Stimulated activated naive CD8-positive, alpha-beta T cell treated with anti-CD3 and anti-CD28 coated beads, Interleukin-15, Interleukin-2, amounts not matched to agents 100 ng/mL and 50 ng/mL, for 24 hours (primary cell): Measurements from ENCODE around the gene PCDH15.

Experiments
- H3K27ac Mint-ChIP-seq: one replicate; pipeline ENCODE4 v1.8.0; 2021; ENCODE audit warnings: mild to moderate bottlenecking, mixed read lengths
- H3K27me3 Mint-ChIP-seq: one replicate; pipeline ENCODE4 v1.8.0; 2021; ENCODE audit warnings: mixed read lengths
- H3K36me3 Mint-ChIP-seq: one replicate; pipeline ENCODE4 v1.8.0; 2021; ENCODE audit warnings: low read depth, mixed read lengths
- H3K4me1 Mint-ChIP-seq: one replicate; pipeline ENCODE4 v1.8.0; 2021; ENCODE audit warnings: low read depth, mixed read lengths
- H3K4me3 Mint-ChIP-seq: one replicate; pipeline ENCODE4 v1.8.0; 2021; ENCODE audit warnings: mild to moderate bottlenecking, mixed read lengths
- H3K9me3 Mint-ChIP-seq: one replicate; pipeline ENCODE4 v1.8.0; 2021; ENCODE audit warnings: mixed read lengths

The PCDH15 gene

DNA sequence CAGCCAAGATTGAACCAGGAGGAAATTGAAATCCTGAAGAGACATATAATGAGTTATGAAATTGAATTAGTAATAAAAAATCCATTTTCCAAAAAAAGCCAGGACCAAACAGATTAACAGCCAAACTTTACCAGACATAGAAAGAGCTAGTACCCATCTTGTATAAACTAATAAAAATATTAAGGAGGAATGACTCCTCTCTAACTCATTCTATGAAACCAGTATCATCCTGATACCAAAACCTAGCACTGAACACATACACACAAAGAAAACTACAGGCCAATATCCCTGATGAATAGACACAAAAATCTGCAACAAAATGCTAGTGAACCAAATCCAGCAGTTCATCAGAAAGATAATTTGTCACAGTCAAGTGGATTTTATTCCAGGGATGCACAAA lies 140.6 kb downstream of the PCDH15 start:
- no peaks in the 10 kb centered on the region for H3K4me1 Mint-ChIP-seq
- no peak overlapping the region for H3K27ac Mint-ChIP-seq
- H3K9me3 Mint-ChIP-seq, result no peaks in the 10 kb centered on the region
- no peaks in the 10 kb centered on the region for H3K27me3 Mint-ChIP-seq
- H3K4me3 Mint-ChIP-seq, result no peak overlapping the region
- H3K36me3 Mint-ChIP-seq, result no peaks in the 10 kb centered on the region

GRCh38 chr10:54656643-54657042 lies 144.4 kb downstream of the PCDH15 start:
- H3K4me3 Mint-ChIP-seq, result no peak overlapping the region
- no peaks in the 10 kb centered on the region for H3K27me3 Mint-ChIP-seq
- no peaks in the 10 kb centered on the region for H3K36me3 Mint-ChIP-seq
- H3K9me3 Mint-ChIP-seq, result peaks cover 9% of the 10 kb centered on the region
- H3K4me1 Mint-ChIP-seq, result no peaks in the 10 kb centered on the region
- no peak overlapping the region for H3K27ac Mint-ChIP-seq

DNA sequence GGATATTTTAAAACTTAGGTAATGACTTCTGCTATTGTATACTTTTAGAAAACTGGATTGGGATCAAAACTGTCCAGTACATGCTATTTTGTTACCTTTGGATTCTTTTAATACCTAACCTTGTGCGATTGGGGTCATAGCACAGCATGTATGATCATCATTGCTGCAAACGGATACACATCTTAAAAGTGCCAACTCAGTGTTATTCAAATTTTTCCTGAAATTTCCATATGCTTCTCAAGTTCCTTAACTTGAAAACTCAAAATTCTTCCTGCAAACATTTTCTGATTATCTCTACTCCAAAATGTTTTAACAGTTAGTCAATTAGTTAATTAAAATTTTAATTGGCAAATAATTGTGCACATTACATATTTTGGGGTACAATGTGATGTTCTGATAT lies 147.5 kb downstream of the PCDH15 start:
- no peaks in the 10 kb centered on the region for H3K27me3 Mint-ChIP-seq
- no peaks in the 10 kb centered on the region for H3K4me1 Mint-ChIP-seq
- H3K4me3 Mint-ChIP-seq, result no peak overlapping the region
- H3K36me3 Mint-ChIP-seq, result no peaks in the 10 kb centered on the region
- no peak overlapping the region for H3K27ac Mint-ChIP-seq
- peaks cover 12% of the 10 kb centered on the region for H3K9me3 Mint-ChIP-seq

GRCh38 chr10:54650547-54650946 lies 150.5 kb downstream of the PCDH15 start:
- H3K36me3 Mint-ChIP-seq, result no peaks in the 10 kb centered on the region
- no peaks in the 10 kb centered on the region for H3K27me3 Mint-ChIP-seq
- peaks cover 12% of the 10 kb centered on the region for H3K9me3 Mint-ChIP-seq
- H3K4me1 Mint-ChIP-seq, result no peaks in the 10 kb centered on the region
- no peak overlapping the region for H3K27ac Mint-ChIP-seq
- H3K4me3 Mint-ChIP-seq, result no peak overlapping the region

DNA sequence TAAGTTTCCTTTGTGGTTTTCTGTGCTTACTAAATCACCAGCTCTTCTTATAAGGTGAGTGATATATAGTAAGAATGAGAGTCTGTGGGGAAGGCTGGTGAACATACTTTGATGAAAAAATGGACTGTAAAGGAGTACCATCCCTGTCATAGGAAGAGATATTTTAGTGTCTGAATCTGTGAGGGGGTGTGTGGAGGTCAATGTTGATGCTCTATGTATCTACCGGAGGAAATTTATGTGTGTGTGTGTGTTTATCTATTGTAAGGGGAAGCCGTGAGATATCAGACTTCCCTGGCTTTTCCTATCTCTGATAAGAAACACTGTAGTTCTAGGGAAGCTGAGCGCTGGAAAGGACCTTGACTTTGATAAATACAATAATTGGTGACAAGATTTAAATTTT lies 179.0 kb downstream of the PCDH15 start:
- peaks cover 7% of the 10 kb centered on the region for H3K9me3 Mint-ChIP-seq
- no peak overlapping the region for H3K4me3 Mint-ChIP-seq
- no peak overlapping the region for H3K27ac Mint-ChIP-seq
- no peaks in the 10 kb centered on the region for H3K4me1 Mint-ChIP-seq
- no peaks in the 10 kb centered on the region for H3K36me3 Mint-ChIP-seq
- H3K27me3 Mint-ChIP-seq, result no peaks in the 10 kb centered on the region

DNA sequence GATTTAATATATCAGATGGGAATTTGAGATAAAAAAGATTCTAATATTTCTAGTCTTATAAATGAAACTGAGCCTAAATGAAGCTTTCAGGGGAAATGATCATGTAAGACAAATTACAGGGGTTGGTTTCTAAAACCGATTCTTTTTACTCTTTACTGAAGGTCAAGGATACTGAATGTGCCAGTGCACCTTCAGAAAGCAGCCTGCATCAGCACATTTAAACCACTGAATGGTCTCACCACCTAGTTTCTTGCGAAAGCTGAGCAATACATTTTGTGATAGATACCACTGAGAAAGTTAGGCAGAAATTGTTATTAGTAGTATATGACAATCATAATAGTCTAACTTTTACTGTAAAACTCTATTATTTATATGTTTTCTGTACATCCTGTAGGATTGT lies 180.7 kb downstream of the PCDH15 start:
- no peaks in the 10 kb centered on the region for H3K27me3 Mint-ChIP-seq
- no peaks in the 10 kb centered on the region for H3K4me1 Mint-ChIP-seq
- H3K4me3 Mint-ChIP-seq, result no peak overlapping the region
- no peak overlapping the region for H3K27ac Mint-ChIP-seq
- H3K36me3 Mint-ChIP-seq, result no peaks in the 10 kb centered on the region
- H3K9me3 Mint-ChIP-seq, result peaks cover under 1% of the 10 kb centered on the region

DNA sequence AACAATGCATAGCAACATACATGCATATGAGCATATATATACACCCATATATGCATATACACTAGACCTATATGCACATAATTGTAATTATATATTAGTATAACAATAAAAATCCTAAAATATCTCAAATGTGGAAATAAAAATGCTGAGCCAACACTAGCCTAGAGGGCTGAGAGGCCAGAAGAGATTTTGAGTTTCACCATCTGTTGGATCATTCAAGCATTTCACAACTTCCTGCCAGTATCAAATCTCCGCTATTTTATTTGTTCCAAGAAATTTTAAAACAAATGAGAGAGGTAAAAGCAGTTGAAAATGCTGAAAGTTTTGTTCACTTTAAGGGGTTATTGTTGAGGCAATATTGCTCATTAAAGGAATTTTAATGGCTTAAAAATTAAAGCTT lies 187.0 kb downstream of the PCDH15 start:
- Mint-ChIP-seq H3K27ac (no peak overlapping the region), H3K36me3 (no peaks in the 10 kb centered on the region), H3K4me1 (no peaks in the 10 kb centered on the region), H3K4me3 (no peak overlapping the region), H3K27me3 (no peaks in the 10 kb centered on the region), H3K9me3 (no peaks in the 10 kb centered on the region)

DNA sequence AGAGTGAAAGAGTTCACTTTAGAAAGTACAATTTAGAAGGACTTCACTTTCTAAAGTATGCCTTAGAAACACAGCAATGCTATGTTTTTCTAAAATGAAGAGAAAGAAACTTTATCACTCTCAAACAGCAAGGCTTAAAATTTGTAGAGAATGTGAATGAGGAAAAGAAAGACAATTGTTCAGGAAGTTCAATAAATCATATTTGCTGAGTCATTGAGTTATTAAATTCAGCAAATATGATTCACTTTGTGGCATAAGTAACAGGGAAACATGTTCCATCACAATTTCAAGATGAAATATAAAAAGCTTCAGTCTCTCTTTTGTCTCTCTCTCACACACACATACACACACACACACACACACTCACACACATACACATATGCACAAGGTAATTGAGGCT lies 187.9 kb downstream of the PCDH15 start:
- no peaks in the 10 kb centered on the region for H3K36me3 Mint-ChIP-seq
- no peak overlapping the region for H3K4me3 Mint-ChIP-seq
- H3K4me1 Mint-ChIP-seq, result no peaks in the 10 kb centered on the region
- H3K27me3 Mint-ChIP-seq, result no peaks in the 10 kb centered on the region
- no peaks in the 10 kb centered on the region for H3K9me3 Mint-ChIP-seq
- H3K27ac Mint-ChIP-seq, result no peak overlapping the region

GRCh38 chr10:54609423-54609822 lies 191.6 kb downstream of the PCDH15 start:
- Mint-ChIP-seq H3K9me3 (peaks cover 8% of the 10 kb centered on the region), H3K4me1 (no peaks in the 10 kb centered on the region), H3K27ac (no peak overlapping the region), H3K27me3 (no peaks in the 10 kb centered on the region), H3K36me3 (no peaks in the 10 kb centered on the region), H3K4me3 (no peak overlapping the region)

- H3K4me1 Mint-ChIP-seq, result no peaks in the 10 kb centered on the region
- H3K27ac Mint-ChIP-seq, result no peak overlapping the region
- no peak overlapping the region for H3K4me3 Mint-ChIP-seq
- peaks cover 11% of the 10 kb centered on the region for H3K9me3 Mint-ChIP-seq
- H3K36me3 Mint-ChIP-seq, result no peaks in the 10 kb centered on the region
- no peaks in the 10 kb centered on the region for H3K27me3 Mint-ChIP-seq
These were observed 193.0 kb downstream of the PCDH15 start for GRCh38 chr10:54607983-54608382.

DNA sequence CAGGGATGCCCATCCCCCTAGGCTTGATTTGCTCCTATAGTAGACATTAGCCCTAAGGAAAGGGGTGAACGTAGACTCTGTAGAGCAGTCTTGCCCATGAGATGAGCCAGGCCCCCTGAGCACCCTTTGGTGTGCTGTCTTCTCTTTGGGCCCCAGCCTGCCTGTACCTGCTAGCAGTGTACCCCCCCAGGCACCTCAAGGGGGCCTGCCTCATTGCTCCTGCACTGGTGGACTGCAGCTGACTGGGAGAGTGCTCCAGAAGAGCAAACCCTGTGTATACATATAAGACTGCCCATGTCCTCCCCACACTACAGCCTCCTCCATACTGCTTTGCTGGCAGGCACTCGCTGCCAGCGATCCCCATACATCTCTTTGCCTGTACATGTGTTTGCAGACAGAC lies 206.7 kb downstream of the PCDH15 start:
- Mint-ChIP-seq H3K36me3 (no peaks in the 10 kb centered on the region), H3K4me3 (no peak overlapping the region), H3K27ac (no peak overlapping the region), H3K27me3 (no peaks in the 10 kb centered on the region), H3K9me3 (no peaks in the 10 kb centered on the region), H3K4me1 (no peaks in the 10 kb centered on the region)

DNA sequence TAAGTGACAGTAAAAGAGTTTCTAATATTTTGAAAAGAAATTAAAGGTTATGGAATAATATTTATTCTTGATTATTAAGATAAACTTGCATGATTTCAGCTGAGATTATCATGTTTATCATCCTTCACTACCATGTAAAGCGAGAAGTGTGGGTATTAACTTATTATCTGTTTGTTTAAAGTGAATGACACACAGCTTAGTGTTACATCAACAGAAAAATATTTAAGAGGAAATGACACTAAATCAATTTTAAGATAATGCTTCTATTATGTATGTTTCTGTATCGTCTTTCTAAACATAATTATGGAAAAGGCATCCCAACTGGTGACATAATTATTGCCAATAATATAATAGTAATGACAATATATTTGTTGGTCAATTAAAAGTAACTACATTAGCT lies 213.1 kb downstream of the PCDH15 start:
- H3K4me3 Mint-ChIP-seq, result no peak overlapping the region
- peaks cover 11% of the 10 kb centered on the region for H3K9me3 Mint-ChIP-seq
- H3K27ac Mint-ChIP-seq, result no peak overlapping the region
- no peaks in the 10 kb centered on the region for H3K27me3 Mint-ChIP-seq
- H3K4me1 Mint-ChIP-seq, result no peaks in the 10 kb centered on the region
- no peaks in the 10 kb centered on the region for H3K36me3 Mint-ChIP-seq

GRCh38 chr10:54585572-54585971 lies 215.5 kb downstream of the PCDH15 start:
- Mint-ChIP-seq H3K27ac (no peak overlapping the region), H3K36me3 (no peaks in the 10 kb centered on the region), H3K27me3 (no peaks in the 10 kb centered on the region), H3K9me3 (peaks cover 11% of the 10 kb centered on the region), H3K4me1 (no peaks in the 10 kb centered on the region), H3K4me3 (no peak overlapping the region)

- H3K4me3 Mint-ChIP-seq, result no peak overlapping the region
- H3K4me1 Mint-ChIP-seq, result no peaks in the 10 kb centered on the region
- no peaks in the 10 kb centered on the region for H3K36me3 Mint-ChIP-seq
- no peaks in the 10 kb centered on the region for H3K27me3 Mint-ChIP-seq
- peaks cover 12% of the 10 kb centered on the region for H3K9me3 Mint-ChIP-seq
- no peak overlapping the region for H3K27ac Mint-ChIP-seq
These were observed 223.3 kb downstream of the PCDH15 start for GRCh38 chr10:54577682-54578081.

DNA sequence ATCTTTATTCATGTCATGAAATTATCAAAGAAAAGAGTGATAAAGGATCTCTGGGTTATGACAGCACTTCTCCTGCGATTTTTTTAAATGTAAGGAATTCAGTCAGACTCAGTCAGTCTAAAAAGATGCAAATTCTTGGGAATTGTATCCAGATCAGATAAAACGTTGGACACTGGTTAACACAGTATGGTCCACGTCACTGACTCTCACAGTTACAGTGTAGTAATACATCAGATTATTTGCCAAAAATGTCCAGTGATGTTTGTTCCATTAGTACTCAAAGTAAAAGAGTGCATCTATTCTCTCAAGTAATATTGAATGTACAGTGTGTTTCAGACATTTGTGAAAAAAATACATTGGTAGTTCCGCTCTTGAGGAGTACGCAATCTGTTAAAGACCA lies 224.5 kb downstream of the PCDH15 start:
- Mint-ChIP-seq H3K36me3 (no peaks in the 10 kb centered on the region), H3K27me3 (no peaks in the 10 kb centered on the region), H3K27ac (no peak overlapping the region), H3K4me3 (no peak overlapping the region), H3K9me3 (peaks cover 12% of the 10 kb centered on the region), H3K4me1 (no peaks in the 10 kb centered on the region)

DNA sequence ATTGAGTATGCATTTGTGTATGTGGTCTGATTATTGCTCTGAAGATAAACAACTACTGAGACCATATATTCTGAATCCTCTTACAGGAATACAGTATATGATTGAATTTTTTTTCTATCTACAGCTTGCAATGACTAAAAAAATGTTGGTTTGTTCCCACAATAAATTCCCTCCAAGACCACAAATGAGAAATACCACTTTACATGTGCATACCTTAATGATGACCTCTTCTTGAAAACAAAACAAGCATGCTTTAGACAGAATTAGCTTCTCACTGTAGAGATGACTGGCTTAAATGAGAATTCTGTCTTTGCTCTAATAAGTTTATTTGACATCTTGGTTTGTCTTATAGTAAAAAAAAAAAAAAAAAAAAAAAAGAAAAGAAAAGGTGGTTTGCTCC lies 241.5 kb downstream of the PCDH15 start:
- H3K9me3 Mint-ChIP-seq, result no peaks in the 10 kb centered on the region
- H3K4me3 Mint-ChIP-seq, result no peak overlapping the region
- no peak overlapping the region for H3K27ac Mint-ChIP-seq
- no peaks in the 10 kb centered on the region for H3K4me1 Mint-ChIP-seq
- no peaks in the 10 kb centered on the region for H3K27me3 Mint-ChIP-seq
- H3K36me3 Mint-ChIP-seq, result no peaks in the 10 kb centered on the region

DNA sequence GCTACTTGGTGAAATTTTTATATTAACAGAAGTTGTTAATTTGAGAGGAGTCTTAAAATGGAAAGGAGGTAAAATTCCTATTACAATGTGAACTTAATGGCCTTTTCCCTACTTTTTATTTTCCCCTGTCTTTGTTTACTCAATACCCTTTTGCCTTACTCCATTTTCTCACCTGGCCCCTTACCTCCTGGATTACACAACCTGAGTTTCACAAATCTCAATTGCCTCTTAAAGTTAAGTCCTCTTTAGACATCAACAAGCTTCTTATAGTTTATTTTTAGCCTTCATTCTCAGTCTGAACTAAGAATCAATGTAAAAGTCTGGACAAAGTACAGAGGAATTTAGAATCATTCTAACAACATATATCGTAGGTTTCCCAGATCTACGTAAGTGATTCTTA lies 247.0 kb downstream of the PCDH15 start:
- H3K4me1 Mint-ChIP-seq, result no peaks in the 10 kb centered on the region
- peaks cover 4% of the 10 kb centered on the region for H3K9me3 Mint-ChIP-seq

More for the DNA sequence above, 247.0 kb downstream of the PCDH15 start:
- Mint-ChIP-seq H3K27me3 (no peaks in the 10 kb centered on the region), H3K27ac (no peak overlapping the region), H3K4me3 (no peak overlapping the region), H3K36me3 (no peaks in the 10 kb centered on the region)
